DND-41 (cell line): ENCODE data around the gene TSPAN3.

Experiments used
- ATAC-seq: fragments of 200-7000 bp; cut with Tn5 transposase; 3 replicates; pipeline ENCODE4 v1.9.1; 2021; ENCODE audit warnings: low read depth; ENCODE audit not compliant: insufficient read depth
- DNase-seq: peaks from one replicate; pipeline ENCODE4 v3.0.0-alpha.2; 2020
- H2AFZ ChIP-seq: 2 replicates; pipeline ENCODE4 v1.6.0; 2012; ENCODE audit warnings: low read depth, low read length
- H3K27ac ChIP-seq: 2 replicates; pipeline ENCODE4 v1.5.1; 2012; ENCODE audit warnings: low read length, inconsistent platforms
- H3K27me3 ChIP-seq: fragments of 200-600 bp; sonication (generic); 2 replicates; pipeline ENCODE4 v1.6.0; 2012; ENCODE audit warnings: low read length, mild to moderate bottlenecking, inconsistent platforms; ENCODE audit not compliant: insufficient read depth, poor library complexity
- H3K36me3 ChIP-seq: 2 replicates; pipeline ENCODE4 v1.5.1; 2012; ENCODE audit warnings: low read length, inconsistent platforms; ENCODE audit not compliant: insufficient read depth
- H3K4me1 ChIP-seq: 2 replicates; pipeline ENCODE4 v1.5.1; 2012; ENCODE audit warnings: mild to moderate bottlenecking, low read length; ENCODE audit not compliant: insufficient read depth
- H3K4me2 ChIP-seq: 2 replicates; pipeline ENCODE4 v1.6.0; 2012; ENCODE audit warnings: mild to moderate bottlenecking, moderate library complexity, low read length, inconsistent platforms; ENCODE audit not compliant: insufficient read depth
- H3K4me3 ChIP-seq, 2 experiments: fragments of 200-600 bp in 1 of 2; shearing (Covaris generic) in 1 of 2; 2 replicates each; pipeline ENCODE4 v1.5.1; 2012 to 2016; ENCODE audit warnings: inconsistent platforms in 2 of 2, low read length in 2 of 2, mild to moderate bottlenecking in 2 of 2, low read depth in 1 of 2, moderate library complexity in 1 of 2
- H3K79me2 ChIP-seq: 2 replicates; pipeline ENCODE4 v1.6.0; 2012; ENCODE audit warnings: low read length, inconsistent platforms; ENCODE audit not compliant: insufficient read depth
- H3K9ac ChIP-seq: 2 replicates; pipeline ENCODE4 v1.6.0; 2012; ENCODE audit warnings: low read depth, mild to moderate bottlenecking, inconsistent platforms, low read length, moderate library complexity
- H3K9me3 ChIP-seq: 2 replicates; pipeline ENCODE4 v1.5.1; 2012; ENCODE audit warnings: low read length, moderate library complexity, mild to moderate bottlenecking, inconsistent platforms; ENCODE audit not compliant: insufficient read depth, severe bottlenecking
- H4K20me1 ChIP-seq: 2 replicates; pipeline ENCODE4 v1.6.0; 2012; ENCODE audit warnings: low read length; ENCODE audit not compliant: insufficient read depth
- CTCF ChIP-seq: IDR thresholded peaks from 2 replicates; pipeline ENCODE4 v1.5.1; 2012; ENCODE audit warnings: borderline replicate concordance, low read length, moderate library complexity, mild to moderate bottlenecking; ENCODE audit not compliant: poor library complexity, severe bottlenecking; ENCODE audit errors: extremely low read depth
- EZH2 ChIP-seq: IDR thresholded peaks from 3 replicates; pipeline ENCODE4 v1.6.1; 2012; ENCODE audit warnings: borderline replicate concordance, low read depth, mild to moderate bottlenecking, moderate library complexity, low read length, inconsistent platforms; ENCODE audit not compliant: severe bottlenecking

The TSPAN3 gene

GRCh38 chr15:77032052-77032646, 38.8 kb downstream of the TSPAN3 start:
- no peaks in the 10 kb centered on the region for H3K79me2 ChIP-seq
- H3K27me3 ChIP-seq, result no peaks in the 10 kb centered on the region
- no peak overlapping the region for H2AFZ ChIP-seq
- no peaks in the 10 kb centered on the region for H3K9me3 ChIP-seq
- peaks cover 15% of the 10 kb centered on the region for H3K4me1 ChIP-seq
- no peak overlapping the region for H3K4me3 ChIP-seq
- no peak overlapping the region for H3K9ac ChIP-seq
- H3K27ac ChIP-seq, result peak overlapping the region; percentile 39
- H3K36me3 ChIP-seq, result peaks cover 13% of the 10 kb centered on the region
- no peak for ATAC-seq
- no peak for TF ChIP-seq CTCF
- TF ChIP-seq EZH2, result no peak
- peaks cover 5% of the 10 kb centered on the region; the same call in 1 of the 2 replicates for H4K20me1 ChIP-seq
- no peak for DNase-seq
- no peak overlapping the region for H3K4me2 ChIP-seq

GRCh38 chr15:77031376-77032050, 39.4 kb downstream of the TSPAN3 start:
- H3K4me1 ChIP-seq, result peaks cover 15% of the 10 kb centered on the region
- no peaks in the 10 kb centered on the region for H3K27me3 ChIP-seq
- ATAC-seq (peak; percentile 93), DNase-seq (peak; percentile 83)
- no peak overlapping the region for H3K4me3 ChIP-seq
- H3K79me2 ChIP-seq, result no peaks in the 10 kb centered on the region
- H3K9me3 ChIP-seq, result no peaks in the 10 kb centered on the region
- H3K9ac ChIP-seq, result no peak overlapping the region
- H4K20me1 ChIP-seq, result peaks cover 5% of the 10 kb centered on the region; the same call in 1 of the 2 replicates
- TF ChIP-seq CTCF (peak; percentile 71), EZH2 (no peak)
- peak overlapping the region; percentile 60 for H3K27ac ChIP-seq
- H3K4me2 ChIP-seq, result no peak overlapping the region
- peak overlapping the region; percentile 55 for H2AFZ ChIP-seq
- H3K36me3 ChIP-seq, result peaks cover 6% of the 10 kb centered on the region

GRCh38 chr15:77030928-77031375, 40.0 kb downstream of the TSPAN3 start:
- Histone ChIP-seq H3K79me2 (no peaks in the 10 kb centered on the region), H3K36me3 (peaks cover under 1% of the 10 kb centered on the region; the same call in 1 of the 2 replicates), H3K9me3 (no peaks in the 10 kb centered on the region), H3K4me3 (no peak overlapping the region), H4K20me1 (peaks cover 2% of the 10 kb centered on the region; the same call in 1 of the 2 replicates), H3K4me2 (no peak overlapping the region), H2AFZ (peak overlapping the region; percentile 55), H3K27ac (peak overlapping the region; percentile 60), H3K4me1 (peaks cover 15% of the 10 kb centered on the region), H3K27me3 (no peaks in the 10 kb centered on the region), H3K9ac (0 out of 2 replicates have a peak overlapping the region, but pooled peaks have one; percentile 9)
- peak; percentile 18; the same call in 2 of the 3 replicates for ATAC-seq
- TF ChIP-seq EZH2, result no peak
- no peak for TF ChIP-seq CTCF
- no peak for DNase-seq
